GM19395 (cell line): Measurements from ENCODE around the gene ABR.

Source experiments
- ATAC-seq: cut with Tn5 transposase; IDR thresholded peaks from one replicate; pipeline ENCODE4 v1.9.1; 2021; ENCODE audit warnings: mild to moderate bottlenecking, moderate library complexity; ENCODE audit not compliant: unreplicated experiment

The ABR gene

GRCh38 chr17:1035546-1036170, 144.1 kb downstream of the ABR start:
- ATAC-seq = no peak

GRCh38 chr17:1034652-1035210, 145.1 kb downstream of the ABR start:
- no peak for ATAC-seq

- ATAC-seq = no peak
Observed at GRCh38 chr17:1033503-1033902, 146.3 kb downstream of the ABR start.

GRCh38 chr17:1032391-1032790, 147.4 kb downstream of the ABR start:
- no peak for ATAC-seq

DNA sequence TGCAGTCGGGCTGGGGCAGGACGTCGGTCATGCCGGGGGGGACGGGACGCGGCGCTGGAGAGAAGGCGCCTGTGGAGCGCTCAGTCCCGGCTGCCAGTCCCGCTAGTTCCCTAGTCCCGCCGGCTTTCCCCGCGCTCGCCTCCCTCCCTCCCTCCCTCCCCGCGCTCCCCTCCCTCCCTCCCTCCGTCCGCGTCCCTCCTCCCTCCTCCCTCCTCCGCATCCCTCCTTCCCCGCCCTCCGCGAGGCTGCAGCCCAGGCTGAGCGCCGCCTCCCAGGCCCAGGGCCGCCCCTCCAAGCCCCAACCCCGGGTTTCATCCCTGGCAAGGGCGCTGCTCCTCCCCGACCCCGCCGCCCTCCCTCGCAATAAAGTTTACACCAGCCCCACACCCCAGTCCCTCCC, 148.1 kb downstream of the ABR start:
- no peak for ATAC-seq

DNA sequence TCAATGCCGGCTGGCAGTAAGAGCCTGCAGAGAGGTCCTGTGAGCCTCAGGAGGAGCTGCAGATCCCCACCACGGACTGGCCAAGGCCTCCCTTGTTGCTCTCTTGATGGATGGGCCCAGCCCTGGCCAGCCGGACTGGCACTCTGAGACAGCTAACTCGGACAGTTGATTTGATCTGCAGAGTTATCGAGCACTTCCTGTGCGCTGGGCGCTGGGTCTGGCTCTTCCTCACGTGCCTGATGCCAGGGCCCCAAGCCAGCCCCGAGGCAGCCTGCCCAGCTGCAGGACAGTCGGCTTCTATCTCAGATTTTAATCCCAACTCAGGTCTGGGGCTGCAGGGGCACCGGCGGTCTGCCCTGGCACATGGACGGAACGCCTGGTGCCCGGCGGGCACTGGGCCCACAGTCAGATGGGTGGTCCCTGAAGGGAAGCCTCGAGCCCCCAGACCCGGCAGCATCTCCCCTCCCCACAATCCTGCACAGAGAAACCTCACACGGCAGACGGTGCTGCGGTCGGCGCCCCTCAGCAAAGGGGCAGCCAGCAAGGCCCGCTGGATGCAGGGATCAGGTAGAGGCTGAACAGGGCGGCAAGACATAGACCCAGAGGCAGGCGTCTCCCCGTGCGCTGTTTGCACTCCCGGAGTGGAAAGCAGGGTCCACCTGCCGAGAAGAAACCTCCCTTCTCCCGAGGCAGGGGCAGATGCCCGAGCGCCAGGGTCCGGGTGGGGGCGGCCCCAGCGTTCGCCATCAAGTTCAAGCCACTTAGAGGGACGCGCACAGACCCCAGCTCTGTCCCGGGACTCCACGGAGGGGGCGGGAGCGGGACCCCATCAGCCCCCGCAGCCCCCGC, 148.9 kb downstream of the ABR start:
- no peak for ATAC-seq

GRCh38 chr17:1029922-1030644, 149.7 kb downstream of the ABR start:
- no peak for ATAC-seq

DNA sequence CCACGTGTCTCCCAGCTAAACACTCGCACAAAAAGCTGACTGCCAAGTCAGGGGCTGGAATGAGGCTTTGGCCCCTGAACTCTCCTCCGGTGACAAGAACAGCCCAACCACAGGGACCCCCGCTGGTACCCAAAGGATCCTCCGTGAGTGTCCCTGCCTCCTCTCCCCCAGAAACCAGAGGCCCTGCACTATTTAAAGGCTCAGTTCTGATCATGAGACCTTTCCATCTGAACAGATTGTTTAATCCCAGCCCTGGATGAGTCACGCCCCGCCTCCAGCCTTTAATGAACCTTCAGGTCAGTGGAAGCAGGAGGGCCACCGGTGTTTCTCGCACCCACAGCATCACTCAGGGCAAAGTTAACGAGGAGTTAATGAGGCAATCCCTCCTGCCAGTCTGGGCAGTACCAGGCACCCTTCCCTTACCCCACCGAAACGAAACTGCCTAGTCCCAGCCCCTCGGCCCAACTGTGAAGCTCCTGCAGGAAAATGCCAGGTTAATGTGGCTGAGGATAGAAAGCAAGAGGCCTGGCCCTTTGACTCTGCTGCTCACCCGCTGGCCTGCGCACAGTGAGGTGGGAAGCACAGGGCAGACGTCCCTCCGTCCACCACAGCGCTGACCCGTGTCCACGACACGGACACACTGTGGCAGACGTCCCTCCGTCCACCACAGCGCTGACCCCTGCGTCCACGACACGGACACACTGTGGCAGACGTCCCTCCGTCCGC, 150.4 kb downstream of the ABR start:
- ATAC-seq = no peak

GRCh38 chr17:1027044-1027443, 152.7 kb downstream of the ABR start:
- ATAC-seq = no peak

DNA sequence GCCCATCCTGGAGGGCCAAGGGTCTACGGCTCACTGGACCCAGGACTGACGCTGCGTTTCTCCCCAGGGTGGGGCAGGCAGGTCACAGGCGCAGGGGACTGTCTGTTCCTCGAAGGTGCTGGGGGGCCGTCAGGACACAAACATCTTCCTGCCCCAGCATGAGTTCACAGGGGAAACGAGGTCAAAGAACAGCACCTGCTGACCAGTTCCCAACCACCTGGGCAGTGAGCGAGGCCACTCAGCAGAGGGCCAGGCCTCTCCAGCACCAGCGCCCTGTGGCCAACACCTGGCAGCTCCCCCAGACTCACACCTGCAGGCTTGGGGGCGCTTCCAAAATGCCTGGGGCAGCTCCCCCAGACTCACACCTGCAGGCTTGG, 153.2 kb downstream of the ABR start:
- no peak for ATAC-seq

- ATAC-seq = no peak
Observed at GRCh38 chr17:1025733-1026598, 153.8 kb downstream of the ABR start.

- no peak for ATAC-seq
Observed at GRCh38 chr17:1024076-1024475, 155.7 kb downstream of the ABR start.

GRCh38 chr17:1022278-1023024, 157.3 kb downstream of the ABR start:
- no peak for ATAC-seq

DNA sequence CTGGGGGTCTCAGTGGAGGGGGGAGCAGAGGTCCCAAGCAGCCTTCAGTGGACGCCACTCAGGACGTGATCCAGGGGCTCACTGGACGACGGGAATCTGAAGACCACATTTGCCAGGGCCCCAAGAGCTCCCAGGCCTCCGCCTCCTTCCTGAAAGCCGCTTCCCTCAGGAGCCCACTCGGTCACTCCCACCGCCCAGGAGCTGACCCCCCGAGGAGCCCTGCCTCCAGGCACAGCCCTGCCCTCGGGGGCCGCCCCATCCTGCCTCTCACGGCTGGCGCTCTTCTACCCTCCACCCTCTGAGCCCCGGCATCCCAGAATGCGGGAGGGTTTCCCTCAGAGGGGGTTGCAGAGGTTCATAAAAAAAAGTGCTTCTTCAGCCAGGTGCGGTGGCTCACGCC, 158.6 kb downstream of the ABR start:
- no peak for ATAC-seq

GRCh38 chr17:1019451-1019850, 160.3 kb downstream of the ABR start:
- no peak for ATAC-seq

GRCh38 chr17:1018547-1018946, 161.2 kb downstream of the ABR start:
- ATAC-seq = no peak

DNA sequence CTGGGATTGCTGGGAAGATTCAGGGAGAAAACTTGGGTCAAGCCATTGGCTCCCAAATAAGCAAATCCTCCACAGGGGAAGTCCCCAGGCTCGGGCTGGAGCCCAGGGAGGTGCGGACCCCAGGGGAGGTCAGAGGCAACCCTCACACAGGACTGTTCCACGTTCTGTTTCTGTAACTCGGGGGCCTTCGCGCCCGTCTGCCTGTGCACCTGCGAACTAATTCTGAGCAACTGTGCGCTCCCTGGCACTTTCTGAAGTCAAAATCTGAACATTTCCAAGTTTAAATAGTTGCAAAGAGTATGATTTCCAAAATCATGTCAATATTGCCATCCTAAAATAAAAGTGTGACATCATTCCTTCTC, 166.1 kb downstream of the ABR start:
- no peak for ATAC-seq

DNA sequence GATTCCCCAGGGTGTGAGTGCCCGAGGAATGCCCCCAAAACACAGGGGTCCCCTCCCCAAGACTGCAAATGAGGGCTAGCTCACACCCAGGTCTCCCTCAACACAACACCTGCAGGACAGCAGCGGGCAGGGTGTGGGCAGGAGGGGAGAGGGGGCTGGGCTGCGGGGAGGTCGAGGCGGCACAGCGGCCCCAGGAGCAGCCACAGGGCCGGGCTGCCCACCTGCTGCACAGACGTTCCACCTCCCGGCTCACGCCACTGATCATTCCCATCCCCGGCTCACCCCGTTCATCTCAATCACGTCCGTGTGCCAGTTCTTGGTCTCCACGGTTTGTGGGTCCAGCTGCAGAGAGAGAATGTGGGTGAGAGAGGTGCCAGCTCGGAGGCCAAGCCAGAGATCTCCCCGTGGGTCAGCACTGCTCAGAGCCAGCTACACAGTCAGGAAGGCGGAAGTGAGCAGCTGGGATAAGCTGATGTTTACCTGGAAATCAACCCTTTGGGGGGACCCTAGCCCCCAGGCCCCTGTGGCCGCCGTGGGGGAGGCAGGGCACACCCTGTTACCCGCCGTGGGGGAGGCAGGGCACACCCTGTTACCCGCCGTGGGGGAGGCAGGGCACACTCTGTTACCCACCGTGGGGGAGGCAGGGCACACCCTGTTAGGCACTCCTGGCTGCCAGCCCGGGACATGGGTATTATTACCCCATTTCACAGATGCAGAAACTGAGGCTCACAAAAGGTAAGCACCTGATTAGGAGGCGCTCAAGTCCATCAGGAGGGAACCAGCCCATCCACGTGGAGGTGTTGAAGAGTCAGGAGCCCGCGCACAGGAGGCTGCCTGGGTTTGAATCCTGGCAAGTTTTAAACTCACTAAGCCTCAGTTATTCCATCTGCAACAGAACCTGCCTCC, 166.7 kb downstream of the ABR start:
- no peak for ATAC-seq
